ENCODE results near the gene RARG.
"Not testable (repeated sequence)": the region's sequence is repeated elsewhere in the genome, so short reads cannot be mapped to it uniquely, and the experiment has no call there.

Gene RARG

GRCh38 chr12:53205747-53206419 lies 26.1 kb downstream of the RARG start:
- Histone ChIP-seq H3K36me3 (ENCODE audit: control insufficient read depth, insufficient read depth, low read length) (peaks cover 8% of the 10 kb centered on the region), H3K27ac (ENCODE audit: low read depth, low read length, severe bottlenecking) (no peak overlapping the region), H3K4me3 (ENCODE audit: extremely low read depth, insufficient read depth, low read length, poor library complexity, severe bottlenecking) (no peak overlapping the region), H3K4me1 (ENCODE audit: control insufficient read depth, insufficient read depth, low read length, poor library complexity, severe bottlenecking) (peaks cover 5% of the 10 kb centered on the region), H3K9me3 (ENCODE audit: control insufficient read depth, low read length) (no peaks in the 10 kb centered on the region)
- 85 to 88% methylated on average over 6 to 7 of the region's 7 CpGs for WGBS, 2 experiments (ENCODE audit: insufficient coverage in 2 of 2)

GRCh38 chr12:53204351-53204750 lies 27.7 kb downstream of the RARG start:
- Histone ChIP-seq H3K9me3 (ENCODE audit: control insufficient read depth, low read length) (no peaks in the 10 kb centered on the region), H3K4me1 (ENCODE audit: control insufficient read depth, insufficient read depth, low read length, poor library complexity, severe bottlenecking) (peaks cover 5% of the 10 kb centered on the region), H3K36me3 (ENCODE audit: control insufficient read depth, insufficient read depth, low read length) (no peaks in the 10 kb centered on the region), H3K27ac (ENCODE audit: low read depth, low read length, severe bottlenecking) (no peak overlapping the region), H3K4me3 (ENCODE audit: extremely low read depth, insufficient read depth, low read length, poor library complexity, severe bottlenecking) (no peak overlapping the region)
- WGBS, 2 experiments (ENCODE audit: insufficient coverage in 2 of 2) = 100% methylated on average over 1 of the region's 1 CpG; no CpG with 5 or more reads in 1 of the 2 experiments

GRCh38 chr12:53202316-53202715 lies 29.7 kb downstream of the RARG start:
- not testable (repeated sequence) for H3K36me3 ChIP-seq (ENCODE audit: control insufficient read depth, insufficient read depth, low read length); H3K9me3 ChIP-seq (ENCODE audit: control insufficient read depth, low read length); H3K27ac ChIP-seq (ENCODE audit: low read depth, low read length, severe bottlenecking); H3K4me3 ChIP-seq (ENCODE audit: extremely low read depth, insufficient read depth, low read length, poor library complexity, severe bottlenecking); H3K4me1 ChIP-seq (ENCODE audit: control insufficient read depth, insufficient read depth, low read length, poor library complexity, severe bottlenecking)
- 85 to 89% methylated on average over 4 to 7 of the region's 7 CpGs for WGBS, 2 experiments (ENCODE audit: insufficient coverage in 2 of 2)

GRCh38 chr12:53201639-53202038 lies 30.4 kb downstream of the RARG start:
- no peak overlapping the region for H3K27ac ChIP-seq (ENCODE audit: low read depth, low read length, severe bottlenecking)
- no peaks in the 10 kb centered on the region for H3K4me1 ChIP-seq (ENCODE audit: control insufficient read depth, insufficient read depth, low read length, poor library complexity, severe bottlenecking)
- H3K36me3 ChIP-seq (ENCODE audit: control insufficient read depth, insufficient read depth, low read length) = no peaks in the 10 kb centered on the region
- H3K9me3 ChIP-seq (ENCODE audit: control insufficient read depth, low read length) = no peaks in the 10 kb centered on the region
- H3K4me3 ChIP-seq (ENCODE audit: extremely low read depth, insufficient read depth, low read length, poor library complexity, severe bottlenecking) = no peak overlapping the region
- 97 to 100% methylated on average over 2 of the region's 4 CpGs for WGBS, 2 experiments (ENCODE audit: insufficient coverage in 2 of 2)

- no peaks in the 10 kb centered on the region for H3K36me3 ChIP-seq (ENCODE audit: control insufficient read depth, insufficient read depth, low read length)
- H3K4me3 ChIP-seq (ENCODE audit: extremely low read depth, insufficient read depth, low read length, poor library complexity, severe bottlenecking) = no peak overlapping the region
- no peak overlapping the region for H3K27ac ChIP-seq (ENCODE audit: low read depth, low read length, severe bottlenecking)
- no peaks in the 10 kb centered on the region for H3K4me1 ChIP-seq (ENCODE audit: control insufficient read depth, insufficient read depth, low read length, poor library complexity, severe bottlenecking)
- WGBS, 2 experiments (ENCODE audit: insufficient coverage in 2 of 2) = 100% methylated on average over 1 of the region's 1 CpG
- no peaks in the 10 kb centered on the region for H3K9me3 ChIP-seq (ENCODE audit: control insufficient read depth, low read length)
Measured at GRCh38 chr12:53201177-53201541, 30.9 kb downstream of the RARG start.

GRCh38 chr12:53200458-53201176 lies 31.4 kb downstream of the RARG start:
- 84 to 89% methylated on average over 8 of the region's 10 CpGs for WGBS, 2 experiments (ENCODE audit: insufficient coverage in 2 of 2)
- no peaks in the 10 kb centered on the region for H3K9me3 ChIP-seq (ENCODE audit: control insufficient read depth, low read length)
- H3K36me3 ChIP-seq (ENCODE audit: control insufficient read depth, insufficient read depth, low read length) = no peaks in the 10 kb centered on the region
- no peak overlapping the region for H3K4me3 ChIP-seq (ENCODE audit: extremely low read depth, insufficient read depth, low read length, poor library complexity, severe bottlenecking)
- H3K27ac ChIP-seq (ENCODE audit: low read depth, low read length, severe bottlenecking) = no peak overlapping the region
- H3K4me1 ChIP-seq (ENCODE audit: control insufficient read depth, insufficient read depth, low read length, poor library complexity, severe bottlenecking) = no peaks in the 10 kb centered on the region

GRCh38 chr12:53200107-53200457 lies 31.9 kb downstream of the RARG start:
- H3K36me3 ChIP-seq (ENCODE audit: control insufficient read depth, insufficient read depth, low read length) = no peaks in the 10 kb centered on the region
- no peaks in the 10 kb centered on the region for H3K9me3 ChIP-seq (ENCODE audit: control insufficient read depth, low read length)
- H3K4me3 ChIP-seq (ENCODE audit: extremely low read depth, insufficient read depth, low read length, poor library complexity, severe bottlenecking) = no peak overlapping the region
- no peaks in the 10 kb centered on the region for H3K4me1 ChIP-seq (ENCODE audit: control insufficient read depth, insufficient read depth, low read length, poor library complexity, severe bottlenecking)
- H3K27ac ChIP-seq (ENCODE audit: low read depth, low read length, severe bottlenecking) = no peak overlapping the region
- 92 to 100% methylated on average over 1 to 2 of the region's 2 CpGs for WGBS, 2 experiments (ENCODE audit: insufficient coverage in 2 of 2)

- Histone ChIP-seq H3K4me3 (ENCODE audit: extremely low read depth, insufficient read depth, low read length, poor library complexity, severe bottlenecking) (no peak overlapping the region), H3K4me1 (ENCODE audit: control insufficient read depth, insufficient read depth, low read length, poor library complexity, severe bottlenecking) (no peaks in the 10 kb centered on the region), H3K9me3 (ENCODE audit: control insufficient read depth, low read length) (no peaks in the 10 kb centered on the region), H3K36me3 (ENCODE audit: control insufficient read depth, insufficient read depth, low read length) (no peaks in the 10 kb centered on the region), H3K27ac (ENCODE audit: low read depth, low read length, severe bottlenecking) (no peak overlapping the region)
- WGBS, 2 experiments (ENCODE audit: insufficient coverage in 2 of 2) = 77 to 79% methylated on average over 2 to 3 of the region's 3 CpGs
Measured at GRCh38 chr12:53199700-53200099, 32.3 kb downstream of the RARG start.

- no peak overlapping the region for H3K27ac ChIP-seq (ENCODE audit: low read depth, low read length, severe bottlenecking)
- H3K4me1 ChIP-seq (ENCODE audit: control insufficient read depth, insufficient read depth, low read length, poor library complexity, severe bottlenecking) = no peaks in the 10 kb centered on the region
- H3K9me3 ChIP-seq (ENCODE audit: control insufficient read depth, low read length) = no peaks in the 10 kb centered on the region
- H3K4me3 ChIP-seq (ENCODE audit: extremely low read depth, insufficient read depth, low read length, poor library complexity, severe bottlenecking) = no peak overlapping the region
- H3K36me3 ChIP-seq (ENCODE audit: control insufficient read depth, insufficient read depth, low read length) = no peaks in the 10 kb centered on the region
- WGBS, 2 experiments (ENCODE audit: insufficient coverage in 2 of 2) = 86 to 93% methylated on average over 3 to 4 of the region's 5 CpGs
Measured at GRCh38 chr12:53198486-53199110, 33.4 kb downstream of the RARG start.

- H3K9me3 ChIP-seq (ENCODE audit: control insufficient read depth, low read length) = no peaks in the 10 kb centered on the region
- no peak overlapping the region for H3K27ac ChIP-seq (ENCODE audit: low read depth, low read length, severe bottlenecking)
- H3K4me1 ChIP-seq (ENCODE audit: control insufficient read depth, insufficient read depth, low read length, poor library complexity, severe bottlenecking) = no peaks in the 10 kb centered on the region
- no peak overlapping the region for H3K4me3 ChIP-seq (ENCODE audit: extremely low read depth, insufficient read depth, low read length, poor library complexity, severe bottlenecking)
- 94% methylated on average over 16 to 19 of the region's 19 CpGs for WGBS, 2 experiments (ENCODE audit: insufficient coverage in 2 of 2)
- H3K36me3 ChIP-seq (ENCODE audit: control insufficient read depth, insufficient read depth, low read length) = no peaks in the 10 kb centered on the region
Measured at GRCh38 chr12:53197011-53197640, 34.9 kb downstream of the RARG start.

Measured in mesodermal cell (in vitro differentiated cells).